HEK293 (cell line): Measurements from ENCODE around the gene TAF8.

Experiments used
- CTCF ChIA-PET: fragments of 350-600 bp; formaldehyde crosslinking; extraction: SDS; loops from one replicate; lab custom pipeline; 2021; ENCODE audit warnings: antibody characterized with exemption; lab: Yijun Ruan, JAX
- POLR2A ChIA-PET: fragments of 300-600 bp; formaldehyde crosslinking; extraction: SDS; loops from one replicate; lab custom pipeline; 2020; ENCODE audit warnings: antibody characterized with exemption, inconsistent platforms; lab: Yijun Ruan, JAX
- H3K27ac ChIP-seq: fragments of 200-500 bp; sonication (Bioruptor generic); 2 replicates; pipeline ENCODE4 v1.5.1; 2014; ENCODE audit warnings: low read depth, low read length, control low read depth, inconsistent platforms; ENCODE audit errors: extremely low read depth
- H3K36me3 ChIP-seq, 2 experiments: fragments of 200-500 bp in 1 of 2; sonication (Bioruptor generic) in 1 of 2; 1 replicate in 1 of 2; 2 replicates in 1 of 2; pipeline ENCODE4 v1.5.1; 2014 to 2017; ENCODE audit warnings: inconsistent platforms in 2 of 2, low read length in 2 of 2; ENCODE audit not compliant: control insufficient read depth in 2 of 2, insufficient read depth in 1 of 2
- H3K4me1 ChIP-seq: fragments of 200-500 bp; sonication (Bioruptor generic); 2 replicates; pipeline ENCODE4 v1.5.1; 2014; ENCODE audit warnings: mild to moderate bottlenecking, low read length, inconsistent platforms; ENCODE audit not compliant: control insufficient read depth, insufficient read depth
- H3K4me3 ChIP-seq: 2 replicates; pipeline ENCODE4 v1.5.1; 2011; ENCODE audit warnings: low read depth, mild to moderate bottlenecking, control low read depth, low read length, moderate library complexity
- H3K9me3 ChIP-seq: fragments of 200-500 bp; sonication (Bioruptor generic); 2 replicates; pipeline ENCODE4 v1.5.1; 2014; ENCODE audit warnings: low read depth, low read length, inconsistent platforms; ENCODE audit not compliant: control insufficient read depth, insufficient read depth
- BCL11B ChIP-seq: fragments of 450-650 bp; formaldehyde crosslinking; IDR thresholded peaks from 2 replicates; pipeline ENCODE4 v1.5.1; 2016; ENCODE audit warnings: low read depth, missing biosample characterization, missing genetic modification characterization
- EGR2 ChIP-seq: fragments of 450-650 bp; formaldehyde crosslinking; IDR thresholded peaks from 2 replicates; pipeline ENCODE4 v1.5.1; 2016; ENCODE audit warnings: low read depth, missing biosample characterization, missing genetic modification characterization
- OSR2 ChIP-seq: fragments of 450-650 bp; formaldehyde crosslinking; IDR thresholded peaks from 2 replicates; pipeline ENCODE4 v1.5.1; 2016; ENCODE audit warnings: missing biosample characterization, missing genetic modification characterization
- WT1 ChIP-seq: fragments of 450-650 bp; formaldehyde crosslinking; IDR thresholded peaks from 2 replicates; pipeline ENCODE4 v1.5.1; 2016; ENCODE audit warnings: missing biosample characterization, missing genetic modification characterization
- ZFHX2 ChIP-seq: fragments of 450-650 bp; formaldehyde crosslinking; conservative IDR thresholded peaks from 2 replicates; pipeline ENCODE4 v1.5.1; 2016; ENCODE audit warnings: missing biosample characterization, missing genetic modification characterization
- ZFP69B ChIP-seq: fragments of 450-650 bp; formaldehyde crosslinking; IDR thresholded peaks from 2 replicates; pipeline ENCODE4 v1.5.1; 2016; ENCODE audit warnings: missing biosample characterization, missing genetic modification characterization
- ZNF146 ChIP-seq: fragments of 450-650 bp; formaldehyde crosslinking; IDR thresholded peaks from 2 replicates; pipeline ENCODE4 v1.5.1; 2016; ENCODE audit warnings: missing biosample characterization, missing genetic modification characterization
- ZNF19 ChIP-seq: fragments of 450-650 bp; formaldehyde crosslinking; IDR thresholded peaks from 2 replicates; pipeline ENCODE4; 2016; ENCODE audit warnings: missing biosample characterization, missing genetic modification characterization, low read depth
- ZNF335 ChIP-seq: fragments of 450-650 bp; formaldehyde crosslinking; conservative IDR thresholded peaks from 2 replicates; pipeline ENCODE4 v1.5.1; 2016; ENCODE audit warnings: missing biosample characterization, missing genetic modification characterization
- ZNF449 ChIP-seq: fragments of 450-650 bp; formaldehyde crosslinking; IDR thresholded peaks from 2 replicates; pipeline ENCODE4 v1.5.1; 2017; ENCODE audit warnings: missing biosample characterization, mild to moderate bottlenecking, missing genetic modification characterization, moderate library complexity
- ZNF544 ChIP-seq: fragments of 450-650 bp; formaldehyde crosslinking; IDR thresholded peaks from 2 replicates; pipeline ENCODE4 v1.5.0; 2017; ENCODE audit warnings: missing biosample characterization, missing genetic modification characterization
- ZNF585B ChIP-seq: fragments of 450-650 bp; formaldehyde crosslinking; IDR thresholded peaks from 2 replicates; pipeline ENCODE4 v1.5.1; 2016; ENCODE audit warnings: missing biosample characterization, missing genetic modification characterization
- ZNF664 ChIP-seq: fragments of 450-650 bp; formaldehyde crosslinking; IDR thresholded peaks from 2 replicates; pipeline ENCODE4 v1.5.1; 2016; ENCODE audit warnings: missing biosample characterization, missing genetic modification characterization
- TF ChIP-seq, protein P1 (sequence below): fragments of 450-650 bp; formaldehyde crosslinking; IDR thresholded peaks from 2 replicates; pipeline ENCODE4 v1.5.1; 2016; ENCODE audit warnings: missing biosample characterization, missing genetic modification characterization
- TF ChIP-seq, protein P2 (sequence below): fragments of 450-650 bp; formaldehyde crosslinking; IDR thresholded peaks from 2 replicates; pipeline ENCODE4 v1.5.1; 2017; ENCODE audit warnings: missing biosample characterization, missing genetic modification characterization

TAF8 gene

GRCh38 chr6:42100029-42100901 is 49.9 kb downstream of the TAF8 start:
- no peak overlapping the region for H3K27ac ChIP-seq
- no peak overlapping the region for H3K4me3 ChIP-seq
- POLR2A ChIA-PET: interaction anchor here (0.9 kb wide), 1 partner anchor 50 kb away, joined by 3 read pairs; the partner anchor contains the start of gene TAF8
- no peaks in the 10 kb centered on the region for H3K9me3 ChIP-seq
- CTCF ChIA-PET: interaction anchor here (0.7 to 1.2 kb wide), 2 partner anchors 14 to 178 kb away, joined by 3 to 9 read pairs; no protein-coding TSS in a partner anchor
- no peaks in the 10 kb centered on the region for H3K36me3 ChIP-seq
- no peaks in the 10 kb centered on the region for H3K4me1 ChIP-seq
- TF ChIP-seq ZNF449 (tag by site-specific recombination): no peak
- peak; percentile 77 for TF ChIP-seq ZFHX2 (tag by site-specific recombination)
- 0 out of 2 replicates have a peak, but pooled peaks have one; percentile 28 for TF ChIP-seq ZNF335 (tag by site-specific recombination)
- TF ChIP-seq, protein P1, sequence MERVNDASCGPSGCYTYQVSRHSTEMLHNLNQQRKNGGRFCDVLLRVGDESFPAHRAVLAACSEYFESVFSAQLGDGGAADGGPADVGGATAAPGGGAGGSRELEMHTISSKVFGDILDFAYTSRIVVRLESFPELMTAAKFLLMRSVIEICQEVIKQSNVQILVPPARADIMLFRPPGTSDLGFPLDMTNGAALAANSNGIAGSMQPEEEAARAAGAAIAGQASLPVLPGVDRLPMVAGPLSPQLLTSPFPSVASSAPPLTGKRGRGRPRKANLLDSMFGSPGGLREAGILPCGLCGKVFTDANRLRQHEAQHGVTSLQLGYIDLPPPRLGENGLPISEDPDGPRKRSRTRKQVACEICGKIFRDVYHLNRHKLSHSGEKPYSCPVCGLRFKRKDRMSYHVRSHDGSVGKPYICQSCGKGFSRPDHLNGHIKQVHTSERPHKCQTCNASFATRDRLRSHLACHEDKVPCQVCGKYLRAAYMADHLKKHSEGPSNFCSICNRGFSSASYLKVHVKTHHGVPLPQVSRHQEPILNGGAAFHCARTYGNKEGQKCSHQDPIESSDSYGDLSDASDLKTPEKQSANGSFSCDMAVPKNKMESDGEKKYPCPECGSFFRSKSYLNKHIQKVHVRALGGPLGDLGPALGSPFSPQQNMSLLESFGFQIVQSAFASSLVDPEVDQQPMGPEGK (tag by site-specific recombination): peak; percentile 26; the same call in 1 of the 2 replicates
- TF ChIP-seq WT1 (tag by site-specific recombination): 0 out of 2 replicates have a peak, but pooled peaks have one; percentile 10
- TF ChIP-seq ZNF19: no peak
- TF ChIP-seq ZFP69B (tag by site-specific recombination): 0 out of 2 replicates have a peak, but pooled peaks have one; percentile 14
- peak; percentile 54 for TF ChIP-seq EGR2 (tag by site-specific recombination)
- TF ChIP-seq, protein P2, sequence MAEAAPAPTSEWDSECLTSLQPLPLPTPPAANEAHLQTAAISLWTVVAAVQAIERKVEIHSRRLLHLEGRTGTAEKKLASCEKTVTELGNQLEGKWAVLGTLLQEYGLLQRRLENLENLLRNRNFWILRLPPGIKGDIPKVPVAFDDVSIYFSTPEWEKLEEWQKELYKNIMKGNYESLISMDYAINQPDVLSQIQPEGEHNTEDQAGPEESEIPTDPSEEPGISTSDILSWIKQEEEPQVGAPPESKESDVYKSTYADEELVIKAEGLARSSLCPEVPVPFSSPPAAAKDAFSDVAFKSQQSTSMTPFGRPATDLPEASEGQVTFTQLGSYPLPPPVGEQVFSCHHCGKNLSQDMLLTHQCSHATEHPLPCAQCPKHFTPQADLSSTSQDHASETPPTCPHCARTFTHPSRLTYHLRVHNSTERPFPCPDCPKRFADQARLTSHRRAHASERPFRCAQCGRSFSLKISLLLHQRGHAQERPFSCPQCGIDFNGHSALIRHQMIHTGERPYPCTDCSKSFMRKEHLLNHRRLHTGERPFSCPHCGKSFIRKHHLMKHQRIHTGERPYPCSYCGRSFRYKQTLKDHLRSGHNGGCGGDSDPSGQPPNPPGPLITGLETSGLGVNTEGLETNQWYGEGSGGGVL: peak; percentile 38

GRCh38 chr6:42101186-42101657 is 50.9 kb downstream of the TAF8 start:
- TF ChIP-seq OSR2 (tag by site-specific recombination) (peak; percentile 59; the same call in 1 of the 2 replicates), ZNF146 (tag by site-specific recombination) (peak; percentile 85), ZNF664 (tag by site-specific recombination) (peak; percentile 89), ZNF585B (tag by site-specific recombination) (no peak)
- TF ChIP-seq, all 188 proteins: peak for 3
- no peak overlapping the region for H3K27ac ChIP-seq
- H3K4me3 ChIP-seq: no peak overlapping the region
- CTCF ChIA-PET: interaction anchor here (0.6 to 1.2 kb wide), 2 partner anchors 14 to 167 kb away, joined by 3 to 4 read pairs; no protein-coding TSS in a partner anchor
- H3K4me1 ChIP-seq: no peaks in the 10 kb centered on the region
- POLR2A ChIA-PET: no interaction called here
- no peaks in the 10 kb centered on the region for H3K9me3 ChIP-seq
- H3K36me3 ChIP-seq: no peaks in the 10 kb centered on the region

DNA sequence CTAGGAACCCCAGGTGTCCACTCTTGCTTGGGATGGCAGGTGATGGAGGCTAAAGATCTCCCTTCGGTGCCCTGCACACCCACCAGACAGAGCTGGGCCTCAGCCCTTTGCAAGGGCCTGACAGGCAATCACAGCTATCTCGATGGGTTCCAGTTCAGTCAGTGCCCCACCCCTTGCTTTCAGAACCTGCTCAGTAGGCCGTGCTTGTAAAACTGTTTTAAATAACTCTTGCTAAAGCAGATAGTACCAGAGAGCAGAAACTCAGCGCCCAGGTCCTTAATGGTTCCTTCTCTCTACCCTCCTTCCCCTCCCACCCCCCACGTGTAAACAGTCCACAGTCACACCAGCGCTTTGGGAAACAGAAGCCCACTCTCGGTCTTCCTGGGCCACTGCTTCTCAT is 52.9 kb downstream of the TAF8 start:
- ChIA-PET POLR2A (interaction anchor here (0.9 kb wide), 1 partner anchor 9 kb away, joined by 3 read pairs; no protein-coding TSS in a partner anchor), CTCF (interaction anchor here (0.9 to 3.1 kb wide), 5 partner anchors 8 to 433 kb away, joined by 4 to 7 read pairs (median 5); no protein-coding TSS in a partner anchor)
- Histone ChIP-seq H3K27ac (no peak overlapping the region), H3K36me3 (no peaks in the 10 kb centered on the region), H3K9me3 (no peaks in the 10 kb centered on the region), H3K4me3 (no peak overlapping the region), H3K4me1 (no peaks in the 10 kb centered on the region)
- TF ChIP-seq ZNF544 (tag by site-specific recombination): no peak
- TF ChIP-seq BCL11B: no peak
